Mucosa of gallbladder (tissue), 1 donor: Measurements from ENCODE around the gene TXNRD1. TPM values are rescaled to one million over a fixed set of nuclear protein-coding genes. Genes with fewer than 3 reads are reported as not detected.
"Not testable (repeated sequence)": the region's sequence is repeated elsewhere in the genome, so short reads cannot be mapped to it uniquely, and the experiment has no call there.

ENCODE experiments used
- DNase-seq: peaks from one replicate; pipeline ENCODE4 v3.0.0-alpha.2; 2020; ENCODE audit warnings: low spot score
- total RNA-seq: library from RNA; stranded (reverse); gene quantifications from one replicate; pipeline ENCODE4 v1.2.1, GENCODE V29; 2021
- donor health status: DM: no; HTN: no; CAD: no.

Gene TXNRD1
- total RNA-seq, 1 donor from 2014 or later: 139 TPM

DNA sequence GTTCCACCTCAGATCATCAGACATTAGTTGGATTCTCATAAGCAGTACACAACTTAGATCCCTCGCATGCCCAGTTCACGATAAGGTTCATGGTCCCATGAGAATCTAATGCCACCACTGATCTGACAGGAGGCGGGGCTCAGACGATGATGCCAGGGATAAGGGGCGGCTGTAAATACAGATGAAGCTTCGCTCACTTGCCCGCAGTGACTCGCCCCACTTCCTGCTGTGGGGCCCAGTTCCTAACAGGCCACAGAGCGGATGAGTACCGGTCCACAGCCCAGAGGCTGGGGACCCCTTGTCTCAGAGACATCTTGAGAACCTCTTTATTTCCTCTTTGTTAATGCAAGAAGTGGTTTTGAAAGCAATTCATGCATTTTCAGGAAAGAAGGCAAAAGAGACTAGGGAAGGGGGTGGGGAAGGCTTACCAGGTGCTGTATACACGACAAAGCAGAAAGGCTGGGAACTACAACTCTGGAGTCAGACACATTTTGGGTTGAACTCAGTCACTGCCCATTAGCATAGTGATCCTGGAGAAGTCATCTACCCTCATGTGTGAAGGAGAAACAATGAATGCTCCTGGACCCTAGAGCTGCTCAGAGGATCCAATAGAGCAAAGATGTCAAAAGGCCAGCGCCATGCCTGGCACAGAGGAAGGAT, 156.6 kb downstream of the TXNRD1 start:
- no peak for DNase-seq

DNA sequence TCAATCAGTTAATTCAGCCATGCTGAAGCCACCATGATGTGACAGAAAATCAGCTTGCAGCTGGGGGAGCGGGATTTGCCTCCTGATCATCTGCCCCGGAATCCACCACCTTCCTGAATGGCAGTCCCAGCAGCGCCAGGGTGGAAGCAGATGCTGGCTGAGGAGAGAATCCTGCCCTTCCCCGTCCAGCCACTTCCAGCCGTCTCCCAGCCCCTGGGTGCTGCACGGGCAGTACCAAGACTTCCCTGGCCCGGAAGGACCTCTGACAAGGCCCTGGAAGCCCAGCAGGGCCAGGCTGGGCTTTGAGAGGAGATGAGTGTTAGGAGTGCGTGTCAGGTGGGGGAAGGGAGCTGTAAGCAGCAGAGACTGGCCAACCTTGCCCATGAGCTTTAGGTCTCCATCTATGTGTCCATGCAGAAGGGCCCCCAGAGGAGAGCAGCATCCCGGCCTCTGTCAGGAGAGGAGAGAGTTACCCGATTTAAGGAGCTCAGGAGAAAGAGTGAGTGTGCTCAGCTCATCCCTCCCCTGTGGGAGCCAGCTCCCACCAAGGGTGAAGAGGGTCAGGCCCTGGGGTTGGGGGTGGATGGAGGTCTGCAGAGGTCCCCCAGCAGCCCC, 157.2 kb downstream of the TXNRD1 start:
- DNase-seq: no peak

DNA sequence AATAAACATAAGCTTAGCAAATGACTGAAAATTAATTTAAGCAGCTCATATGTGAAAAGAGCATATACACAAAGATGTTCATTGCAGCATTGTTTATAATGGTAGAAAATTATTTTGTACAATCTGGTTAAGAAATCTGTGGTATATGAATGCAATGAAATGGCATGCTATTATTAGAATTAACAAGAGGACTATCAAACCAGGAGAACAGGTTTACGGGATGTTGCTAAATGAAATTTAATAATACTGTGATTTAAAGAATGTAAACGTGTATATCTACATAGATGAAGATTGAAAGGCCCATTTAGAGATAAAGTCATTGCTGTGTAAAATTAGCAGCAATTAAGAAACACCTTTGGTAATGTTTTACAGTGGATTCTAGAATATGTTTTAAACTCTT, 158.5 kb downstream of the TXNRD1 start:
- no peak for DNase-seq

DNA sequence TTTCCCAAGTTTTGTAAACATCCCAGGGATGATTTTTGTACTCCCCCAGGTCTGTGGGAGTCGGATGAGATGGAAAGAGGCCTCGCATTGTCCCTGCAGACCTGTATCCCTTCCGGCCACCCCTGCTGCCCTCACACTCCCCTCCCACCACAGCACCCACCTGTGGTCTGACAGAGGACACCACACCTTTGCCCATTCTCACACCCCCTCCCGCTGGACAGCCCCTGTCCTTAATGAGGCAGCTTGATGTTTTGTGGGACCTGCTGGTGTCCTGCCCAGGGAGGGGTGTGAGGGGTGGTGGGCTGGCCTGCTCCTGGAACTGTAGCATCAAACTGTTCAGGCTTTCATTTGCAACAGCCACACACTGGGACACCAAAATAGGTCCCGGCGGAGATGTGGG, 159.2 kb downstream of the TXNRD1 start:
- DNase-seq: no peak

DNA sequence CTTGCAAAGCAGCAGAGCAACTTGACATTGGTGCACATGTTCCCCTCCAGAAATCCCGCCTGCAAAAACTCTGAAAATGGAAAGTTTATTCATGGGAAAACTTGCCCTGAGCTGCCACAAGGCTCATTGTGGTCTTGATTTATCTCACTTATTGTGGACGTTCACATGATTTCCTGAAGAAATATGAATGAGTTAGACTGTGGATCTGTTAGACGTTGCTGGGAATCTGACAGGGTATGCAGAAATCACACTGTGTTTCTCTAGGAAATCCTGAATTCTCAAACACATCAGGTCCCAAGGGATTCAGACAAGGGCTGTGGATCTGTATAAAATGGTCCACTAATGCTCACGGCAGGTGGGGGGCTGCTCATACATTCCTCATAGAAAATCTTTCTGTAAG, 160.2 kb downstream of the TXNRD1 start:
- no peak for DNase-seq

DNA sequence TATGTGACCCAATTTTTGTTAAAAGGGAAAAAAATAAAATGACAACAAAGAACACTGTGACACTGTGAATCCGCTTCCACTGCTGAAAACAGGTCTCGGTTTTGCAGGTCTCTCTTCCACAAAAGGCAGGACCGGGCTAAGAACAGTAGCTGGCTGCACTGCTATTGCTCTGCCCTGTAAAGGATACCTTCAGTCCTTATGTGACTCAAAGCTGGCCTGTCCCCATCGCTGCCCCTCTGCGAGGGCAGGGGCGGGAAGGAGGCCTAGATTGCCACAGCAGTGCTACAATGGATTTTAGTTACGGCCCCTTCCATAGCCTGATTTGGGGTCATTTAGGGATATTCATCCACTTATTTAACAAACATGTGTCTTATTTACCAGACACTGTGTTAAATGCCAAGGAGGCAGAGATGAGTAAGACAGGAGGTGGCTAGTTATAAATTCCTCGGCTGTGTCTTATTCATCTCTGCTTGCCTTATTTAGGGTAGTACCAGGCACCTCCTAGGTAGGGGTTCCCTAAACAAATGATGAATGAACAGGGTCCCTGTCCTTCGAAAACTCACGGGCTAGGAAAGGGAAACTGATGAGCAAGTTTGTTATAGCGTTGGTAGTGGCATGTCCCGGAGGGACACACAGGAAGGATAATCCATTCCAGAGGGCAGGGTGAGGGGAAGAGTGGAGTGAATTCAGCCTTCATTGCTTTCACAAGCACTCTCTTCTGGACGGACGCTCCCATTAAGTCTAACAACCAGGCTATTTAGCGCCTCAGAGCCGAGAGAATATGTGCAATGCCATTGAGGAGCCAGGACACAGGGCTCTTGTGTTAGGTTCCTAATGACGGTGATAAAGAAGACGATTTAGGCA, 161.3 kb downstream of the TXNRD1 start:
- no peak for DNase-seq

DNA sequence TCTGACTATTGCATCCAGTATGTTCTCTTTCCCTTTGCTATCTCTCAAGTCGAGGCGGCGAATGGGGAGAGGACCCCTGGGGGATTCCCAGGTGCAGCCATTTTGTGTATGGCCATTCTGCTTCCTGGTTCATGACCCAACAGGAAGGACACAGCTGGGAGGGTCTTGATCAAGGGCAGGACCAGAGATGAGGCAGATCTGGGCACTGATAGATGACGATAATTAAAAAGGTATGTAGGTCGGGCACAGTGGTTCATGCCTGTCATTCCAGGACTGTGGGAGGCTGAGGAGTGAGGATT, 161.9 kb downstream of the TXNRD1 start:
- DNase-seq: no peak

DNA sequence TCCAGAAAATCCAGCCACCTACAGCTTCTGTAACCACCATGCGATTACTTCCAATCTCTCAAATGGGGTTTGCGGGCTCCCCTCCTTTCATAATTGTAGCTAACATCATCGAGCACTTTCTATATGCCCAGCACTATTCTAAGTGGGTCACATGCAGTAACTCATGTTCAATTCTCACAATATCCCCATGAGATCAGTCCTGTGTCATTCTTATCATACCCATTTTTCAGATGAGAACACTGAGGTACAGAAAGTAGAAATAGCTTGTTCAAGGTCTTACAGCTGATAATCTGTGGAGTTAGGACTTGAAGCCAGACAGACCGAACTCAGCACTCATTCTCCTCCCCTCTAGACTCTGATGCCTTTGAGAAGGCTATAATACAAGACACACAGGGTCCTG, 162.8 kb downstream of the TXNRD1 start:
- DNase-seq: no peak

DNA sequence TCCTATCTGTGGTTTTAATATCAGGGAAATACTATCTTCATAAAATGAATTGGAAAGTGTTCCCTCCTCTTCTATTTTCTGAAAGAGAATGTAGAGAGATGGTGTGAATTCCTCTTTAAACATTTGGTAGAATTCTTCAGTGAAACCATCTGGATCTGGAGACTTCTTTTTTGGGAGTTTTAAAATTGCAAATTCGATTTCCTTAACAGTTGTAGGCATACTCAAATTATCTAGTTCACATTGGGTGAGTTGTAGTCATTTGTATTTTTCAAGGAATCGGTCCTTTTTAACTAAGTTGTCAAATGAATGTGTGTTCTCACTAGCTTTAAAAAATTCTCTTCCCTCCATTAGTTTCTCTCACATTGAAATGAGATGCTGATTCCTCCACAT, 165.8 kb downstream of the TXNRD1 start:
- no peak for DNase-seq

DNA sequence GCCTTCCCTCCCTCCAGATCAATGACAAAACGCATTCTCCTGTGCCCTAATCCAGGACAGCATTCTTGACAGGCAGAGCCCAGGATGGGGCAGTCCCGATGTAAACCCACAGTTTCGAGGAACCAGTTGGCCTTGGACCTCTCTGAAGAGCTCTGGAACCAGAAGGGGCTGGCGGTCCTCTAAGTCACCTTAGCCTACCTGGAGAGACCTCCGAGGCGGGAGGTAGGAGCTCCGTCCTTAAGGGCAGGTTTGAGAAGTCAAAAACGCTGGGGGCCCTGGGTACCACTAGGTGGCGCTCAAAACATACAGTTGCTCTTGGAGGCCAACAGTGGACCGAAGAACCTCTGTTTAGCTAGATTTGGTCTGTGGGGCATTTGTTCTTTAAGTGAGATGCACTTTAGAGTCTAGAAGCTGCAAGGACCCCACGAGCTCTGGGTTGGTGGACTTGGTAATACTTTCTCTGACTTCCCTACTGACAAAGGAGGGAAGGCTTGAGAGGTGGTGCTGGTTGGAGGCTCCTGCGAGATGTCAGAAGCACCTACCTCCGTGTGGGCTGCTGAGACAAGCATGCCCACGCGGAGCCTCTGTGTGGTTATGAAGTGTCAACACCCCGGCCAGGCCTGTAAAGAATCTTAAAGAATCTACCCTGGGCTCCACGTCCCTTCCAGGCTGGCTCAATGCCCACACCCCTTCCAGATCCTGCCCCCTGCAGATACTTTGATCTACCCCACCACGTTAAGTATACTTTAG, 166.3 kb downstream of the TXNRD1 start:
- DNase-seq: peak; percentile 83

DNA sequence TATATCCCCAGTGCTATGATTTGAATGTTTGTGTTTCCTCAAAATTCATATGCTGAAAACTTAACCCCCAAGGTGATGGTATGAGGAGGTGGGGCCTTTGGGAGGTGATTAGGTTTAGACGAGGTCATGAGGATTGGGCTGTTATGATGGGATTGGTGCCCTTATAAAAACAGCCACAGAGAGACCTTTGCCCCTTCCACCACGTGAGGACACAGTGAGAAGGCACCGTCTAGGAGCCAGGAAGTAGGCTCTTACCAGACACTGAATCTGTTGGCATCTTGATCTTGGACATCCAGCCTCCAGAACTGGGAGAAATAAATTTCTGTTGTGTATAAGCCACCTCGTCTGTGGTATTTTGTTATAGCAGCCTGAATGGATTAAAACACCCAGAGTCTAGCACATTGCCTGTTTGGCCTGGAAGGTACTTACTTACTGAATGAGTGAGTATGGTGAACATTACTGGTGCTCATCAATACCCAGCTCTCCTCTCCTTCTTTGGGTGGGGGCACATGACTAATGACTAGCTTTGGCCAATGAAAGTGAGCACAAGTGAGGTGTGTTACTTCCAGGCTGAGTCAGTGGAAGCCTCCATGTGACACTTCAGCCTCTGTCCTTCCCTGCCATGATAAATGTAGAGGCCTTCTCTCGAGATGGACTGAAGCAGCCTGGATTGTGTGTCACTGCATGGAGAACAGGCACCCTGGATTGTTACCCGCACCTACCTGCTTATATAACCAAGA, 168.7 kb downstream of the TXNRD1 start:
- DNase-seq: no peak

DNA sequence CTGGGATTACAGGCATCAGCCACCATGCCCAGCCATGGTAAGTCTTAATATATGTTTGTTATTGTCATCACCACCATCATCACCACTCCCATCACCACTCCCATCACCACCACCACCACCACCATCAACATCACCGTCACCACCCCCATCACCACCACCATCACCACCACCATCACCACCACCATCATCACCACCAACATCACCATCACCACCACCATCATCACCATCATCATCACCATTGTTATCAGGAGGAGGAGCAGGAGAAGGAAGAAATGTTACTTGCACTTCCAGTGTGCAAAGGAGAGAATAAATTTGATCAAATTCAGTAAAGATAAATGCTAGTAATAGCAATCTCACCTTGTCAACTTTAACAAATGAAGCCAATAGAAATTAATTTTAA, 169.9 kb downstream of the TXNRD1 start:
- DNase-seq: no peak

DNA sequence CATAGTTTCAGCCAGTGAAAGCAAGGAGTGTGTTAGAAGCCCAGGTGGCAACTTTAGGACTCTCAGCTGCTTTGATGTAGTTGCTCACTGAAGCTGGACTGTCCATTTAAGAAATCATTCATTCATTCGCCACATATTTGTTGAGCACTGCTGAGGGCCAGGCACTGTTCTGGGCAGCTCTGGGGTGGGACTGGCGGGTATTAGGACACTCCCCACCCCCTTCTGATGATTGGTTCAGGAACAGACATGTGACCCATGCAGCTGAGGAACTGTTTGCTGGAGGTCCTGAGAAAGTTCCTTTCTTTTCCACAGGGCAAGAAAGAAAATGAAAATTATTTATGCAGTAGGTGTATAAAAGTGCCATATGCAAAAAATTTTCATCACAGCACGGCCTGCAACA, 170.9 kb downstream of the TXNRD1 start:
- no peak for DNase-seq

DNA sequence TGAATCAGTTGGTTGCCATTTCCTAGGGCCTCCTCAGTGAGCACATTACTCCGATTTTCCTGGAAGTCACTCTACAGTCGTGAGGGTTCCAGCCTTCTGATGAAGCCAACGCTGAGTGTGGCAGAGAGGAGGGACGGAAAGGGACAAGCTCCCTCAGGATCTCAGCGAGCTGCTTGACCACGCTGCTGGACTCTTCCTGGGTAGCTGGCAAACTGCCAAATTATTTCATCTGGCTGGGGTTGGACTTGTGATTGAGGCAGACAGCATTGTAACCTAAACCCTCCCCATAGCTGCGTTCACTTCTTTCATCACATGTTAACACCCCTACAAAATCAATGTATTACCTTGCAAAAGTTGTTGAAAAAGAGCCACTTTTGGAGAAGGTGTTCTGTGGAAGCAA, 171.6 kb downstream of the TXNRD1 start:
- DNase-seq: no peak

DNA sequence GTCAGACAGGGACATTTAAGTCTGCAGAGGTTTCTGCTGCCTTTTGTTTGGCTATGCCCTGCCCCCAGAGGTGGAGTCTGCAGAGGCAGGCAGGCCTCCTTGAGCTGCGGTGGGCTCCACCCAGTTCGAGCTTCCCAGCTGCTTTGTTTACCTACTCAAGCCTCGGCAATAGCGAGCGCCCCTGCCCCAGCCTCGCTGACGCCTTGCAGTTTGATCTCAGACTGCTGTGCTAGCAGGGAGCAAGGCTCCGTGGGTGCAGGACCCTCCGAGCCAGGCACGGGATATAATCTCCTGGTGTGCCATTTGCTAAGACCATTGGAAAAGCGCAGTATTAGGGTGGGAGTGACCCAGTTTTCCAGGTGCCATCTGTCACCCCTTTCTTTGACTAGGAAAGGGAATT, 178.5 kb downstream of the TXNRD1 start:
- not testable (repeated sequence) for DNase-seq

Other genes with a start within 250 kb of the TXNRD1 start
- gene TDG, start 249.9 kb upstream of the TXNRD1 start, total RNA-seq: 16.5 TPM
- gene GLT8D2, start 165.6 kb upstream of the TXNRD1 start, total RNA-seq: 17.9 TPM
- 17.0 TPM for gene HCFC2, start 151.2 kb upstream of the TXNRD1 start, total RNA-seq
- gene NFYB, start 77.6 kb upstream of the TXNRD1 start, total RNA-seq: 24.8 TPM
- gene EID3, start 88.0 kb downstream of the TXNRD1 start, total RNA-seq: 3.9 TPM
- 16.7 TPM for gene CHST11, start 241.2 kb downstream of the TXNRD1 start, total RNA-seq